CD4-positive, alpha-beta T cell treated with Interleukin-1 beta for 1 hour (primary cell): ENCODE data around the gene COPS7A.

ENCODE experiments used
- DNase-seq, 2 donors: peaks; one replicate each; pipeline ENCODE4 v3.0.0-alpha.2; 2020 to 2022

The COPS7A gene

GRCh38 chr12:6752167-6752920, 28.5 kb downstream of the COPS7A start:
- no peak for DNase-seq

- DNase-seq = peak; percentile 98
These were observed 29.3 kb downstream of the COPS7A start, which contains the start of gene MLF2 for GRCh38 chr12:6752921-6753771. TSS of gene MLF2 (minus strand) at chr12:6753141. CDS start at chr12:6752334, 807 bp downstream.

- no peak for DNase-seq
These were observed 30.0 kb downstream of the COPS7A start for GRCh38 chr12:6753772-6754356.

- DNase-seq = no peak
These were observed 30.6 kb downstream of the COPS7A start for GRCh38 chr12:6754411-6754810.

GRCh38 chr12:6757028-6757690, 33.3 kb downstream of the COPS7A start:
- DNase-seq = no peak

GRCh38 chr12:6758506-6759095, 34.8 kb downstream of the COPS7A start:
- no peak for DNase-seq

GRCh38 chr12:6759741-6760140, 35.9 kb downstream of the COPS7A start:
- DNase-seq = no peak

GRCh38 chr12:6763380-6763779, 39.5 kb downstream of the COPS7A start:
- DNase-seq = no peak

GRCh38 chr12:6764011-6764828, 40.4 kb downstream of the COPS7A start:
- DNase-seq = peak; percentile 77 to 80

- no peak for DNase-seq
These were observed 41.3 kb downstream of the COPS7A start for GRCh38 chr12:6765048-6765633.

- DNase-seq = no peak
These were observed 42.1 kb downstream of the COPS7A start, which contains the start of gene PTMS for GRCh38 chr12:6765634-6766581. TSS of gene PTMS (plus strand) at chr12:6766363. CDS start at chr12:6766706, 343 bp downstream.

- peak; percentile 44 to 55 for DNase-seq
These were observed 43.0 kb downstream of the COPS7A start for GRCh38 chr12:6766651-6767349.

- DNase-seq = no peak
These were observed 43.8 kb downstream of the COPS7A start for GRCh38 chr12:6767353-6768319.

- DNase-seq = no peak
These were observed 44.6 kb downstream of the COPS7A start for GRCh38 chr12:6768437-6768914.

- no peak for DNase-seq
These were observed 45.1 kb downstream of the COPS7A start for GRCh38 chr12:6768990-6769389.

GRCh38 chr12:6769666-6770065, 45.8 kb downstream of the COPS7A start:
- no peak for DNase-seq

GRCh38 chr12:6770094-6770493, 46.2 kb downstream of the COPS7A start:
- DNase-seq = no peak

GRCh38 chr12:6770600-6770999, 46.8 kb downstream of the COPS7A start:
- DNase-seq = no peak
